HG02623 (cell line): ENCODE data around the gene EPG5.
"Not testable (repeated sequence)": the region's sequence is repeated elsewhere in the genome, so short reads cannot be mapped to it uniquely, and the experiment has no call there.

Source experiments
- ATAC-seq: cut with Tn5 transposase; IDR thresholded peaks from one replicate; pipeline ENCODE4 v1.9.1; 2021; ENCODE audit warnings: moderate library complexity; ENCODE audit not compliant: unreplicated experiment

The EPG5 gene

GRCh38 chr18:45871431-45872084 lies 95.6 kb downstream of the EPG5 start:
- ATAC-seq, result no peak

- ATAC-seq, result no peak
Measured at GRCh38 chr18:45870419-45870818, 96.7 kb downstream of the EPG5 start.

GRCh38 chr18:45865466-45865865 lies 101.7 kb downstream of the EPG5 start:
- ATAC-seq, result no peak

DNA sequence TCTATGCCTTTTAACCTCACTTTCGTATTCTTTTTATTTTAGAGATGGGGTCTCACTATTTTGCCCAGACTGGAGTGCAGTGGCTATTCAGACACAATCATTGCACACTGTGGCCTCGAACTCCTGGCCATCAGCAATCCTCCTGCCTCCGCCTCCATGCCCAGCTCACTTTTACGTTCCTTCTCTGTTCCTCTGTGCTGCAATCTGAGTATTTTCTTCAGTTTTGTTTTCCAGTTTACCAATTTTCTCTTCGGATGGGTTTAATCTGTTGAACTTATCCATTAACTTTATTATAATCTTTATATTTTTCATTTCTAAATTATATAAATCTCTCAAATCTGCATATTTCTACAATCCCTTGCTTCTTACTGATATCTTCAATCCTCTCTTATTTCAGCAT lies 103.0 kb downstream of the EPG5 start:
- no peak for ATAC-seq

DNA sequence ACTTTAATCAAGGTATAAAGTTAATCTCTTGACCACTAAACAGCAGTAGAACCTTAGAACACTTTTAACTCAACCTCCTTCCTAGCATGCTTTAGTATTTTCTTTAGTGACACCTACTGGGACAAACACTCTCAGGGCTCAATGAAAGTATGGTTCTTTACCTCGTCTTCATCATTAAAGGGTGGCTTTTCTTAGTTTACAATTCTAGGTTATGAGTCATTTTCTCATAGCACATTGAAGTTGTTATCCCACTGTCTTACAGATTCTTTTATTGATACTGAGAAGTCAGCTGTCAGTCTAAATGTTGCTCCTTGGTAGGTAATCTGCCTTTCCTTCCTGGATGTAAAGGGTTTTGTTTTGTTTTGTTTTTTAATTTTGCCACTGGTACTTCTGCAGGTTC lies 103.7 kb downstream of the EPG5 start:
- no peak for ATAC-seq

DNA sequence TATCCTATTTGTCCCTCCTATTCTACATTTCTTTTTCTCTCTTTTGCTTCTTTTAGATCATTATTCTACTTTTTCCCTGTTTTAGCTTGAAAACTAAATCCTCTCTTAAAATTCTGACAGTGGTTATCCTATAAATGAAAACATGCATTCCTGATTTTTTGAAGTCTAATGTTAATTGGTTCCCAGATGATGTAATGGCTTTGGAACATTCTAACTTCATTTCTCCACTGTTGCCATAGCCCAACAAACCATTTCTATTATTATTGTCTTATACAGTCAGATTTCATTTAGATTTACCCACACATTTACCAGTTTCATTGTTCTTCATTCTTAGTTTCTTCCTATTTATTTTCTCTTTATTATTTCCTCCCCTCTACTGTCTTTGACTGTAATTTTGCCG lies 105.2 kb downstream of the EPG5 start:
- no peak for ATAC-seq

DNA sequence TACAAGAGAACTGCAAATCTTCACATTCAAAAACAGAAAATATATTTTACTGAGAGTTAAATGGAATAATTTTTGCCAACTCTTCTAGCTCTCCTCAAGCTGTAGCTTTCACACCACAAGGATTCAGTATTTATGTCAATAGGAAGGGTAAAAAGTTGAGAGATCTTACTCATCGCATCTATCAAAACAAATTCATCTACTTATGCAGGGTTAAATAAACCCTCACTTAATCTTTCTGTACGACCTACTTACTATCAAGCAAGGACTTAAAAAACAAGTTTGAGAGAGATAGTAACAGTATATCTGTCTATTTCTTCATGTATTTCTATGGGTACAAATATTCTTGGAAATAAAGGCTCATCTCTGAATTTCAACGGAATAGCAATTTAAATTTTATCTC lies 106.2 kb downstream of the EPG5 start:
- ATAC-seq, result no peak

DNA sequence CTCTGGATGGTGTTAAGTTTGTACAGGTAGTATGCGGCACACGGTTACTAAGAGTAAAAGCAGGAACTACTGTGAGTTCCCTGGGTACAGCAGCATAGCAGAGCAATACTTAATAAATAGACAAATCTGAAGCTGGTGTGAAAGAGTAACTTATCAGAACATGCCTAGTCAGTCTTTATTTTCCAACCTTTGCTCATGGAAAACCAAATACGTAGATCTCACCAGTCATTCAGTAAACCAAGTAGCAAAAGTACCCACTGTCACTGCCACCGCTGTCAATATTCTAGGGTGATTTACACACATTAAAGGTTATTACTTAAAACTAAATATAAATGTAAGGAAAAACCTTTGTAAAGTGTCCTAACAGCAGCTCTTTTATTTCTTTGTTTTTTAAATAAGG lies 106.6 kb downstream of the EPG5 start:
- no peak for ATAC-seq

- ATAC-seq, result no peak
Measured at GRCh38 chr18:45859334-45859733, 107.8 kb downstream of the EPG5 start.

- ATAC-seq, result no peak
Measured at GRCh38 chr18:45856531-45856930, 110.6 kb downstream of the EPG5 start.

GRCh38 chr18:45854036-45854586 lies 113.0 kb downstream of the EPG5 start:
- no peak for ATAC-seq

- ATAC-seq, result no peak
Measured at GRCh38 chr18:45852631-45853030, 114.5 kb downstream of the EPG5 start.

GRCh38 chr18:45851161-45851925 lies 115.8 kb downstream of the EPG5 start:
- ATAC-seq, result no peak

GRCh38 chr18:45850021-45850420 lies 117.1 kb downstream of the EPG5 start:
- no peak for ATAC-seq

- ATAC-seq, result no peak
Measured at GRCh38 chr18:45849529-45849928, 117.6 kb downstream of the EPG5 start.

- not testable (repeated sequence) for ATAC-seq
Measured at GRCh38 chr18:45848643-45849042, 118.5 kb downstream of the EPG5 start.

- ATAC-seq, result no peak
Measured at GRCh38 chr18:45847119-45847518, 120.0 kb downstream of the EPG5 start.

GRCh38 chr18:45845410-45845809 lies 121.7 kb downstream of the EPG5 start:
- no peak for ATAC-seq

DNA sequence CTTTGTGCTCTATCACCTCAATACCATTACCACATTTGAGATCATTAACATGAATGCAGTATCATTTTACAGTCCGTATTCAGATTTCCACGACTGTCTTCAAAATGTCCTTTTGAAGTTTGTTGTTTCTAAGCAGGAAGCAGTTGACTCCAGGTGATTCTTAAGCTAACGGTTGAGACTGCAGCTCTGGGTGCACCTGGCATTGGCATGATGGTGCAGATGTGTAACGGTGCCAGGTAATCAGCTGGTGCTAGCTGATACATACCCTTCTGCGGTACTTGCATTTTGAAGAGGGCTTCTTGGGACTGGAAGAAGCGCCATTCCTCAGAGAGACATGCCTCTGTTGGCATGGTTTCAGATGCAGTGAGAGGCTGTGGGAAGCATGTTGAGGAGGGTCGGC lies 122.2 kb downstream of the EPG5 start:
- no peak for ATAC-seq

GRCh38 chr18:45843019-45843418 lies 124.1 kb downstream of the EPG5 start:
- no peak for ATAC-seq

DNA sequence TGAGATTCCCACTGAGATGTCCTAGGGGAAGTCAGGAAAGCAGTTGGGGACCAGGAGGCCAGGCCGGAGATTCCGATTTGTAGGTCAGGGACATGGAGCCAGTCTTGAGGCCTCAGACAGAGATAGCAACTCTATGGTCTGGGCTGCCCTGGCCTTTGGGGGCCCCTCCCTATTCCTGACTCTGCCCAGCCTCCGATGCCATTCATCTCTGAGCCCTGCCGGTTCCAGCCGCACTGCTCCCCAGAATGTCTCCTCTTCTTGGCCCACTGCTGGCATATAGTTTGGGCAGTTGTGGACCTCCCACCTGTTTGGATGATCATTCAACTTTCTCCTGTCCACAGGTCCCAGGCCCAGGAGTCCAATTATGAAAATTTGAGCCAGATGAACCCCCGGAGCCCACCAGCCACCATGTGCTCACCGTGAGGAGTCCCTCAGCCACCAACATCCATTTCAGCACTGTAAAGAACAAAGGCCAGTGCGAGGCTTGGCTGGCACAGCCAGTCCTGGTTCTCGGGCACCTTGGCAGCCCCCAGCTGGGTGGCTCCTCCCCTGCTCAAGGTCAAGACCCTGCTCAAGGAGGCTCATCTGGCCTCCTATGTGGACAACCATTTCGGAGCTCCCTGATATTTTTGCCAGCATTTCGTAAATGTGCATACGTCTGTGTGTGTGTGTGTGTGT lies 125.2 kb downstream of the EPG5 start:
- no peak for ATAC-seq
